GM23338 (cell line): ENCODE measurements around the gene SOWAHB. TPM values are rescaled to one million over a fixed set of nuclear protein-coding genes. Genes with fewer than 3 reads are reported as not detected.

Source experiments
- ATAC-seq: fragments of 200-7000 bp; cut with Tn5 transposase; 3 replicates; pipeline ENCODE4 v1.9.1; 2020
- DNase-seq: peaks from one replicate; pipeline ENCODE4 v3.0.0-alpha.2; 2015; ENCODE audit warnings: low spot score
- H2AFZ ChIP-seq: fragments of 200-600 bp; sonication (generic); 2 replicates; pipeline ENCODE4 v1.8.0; 2016; ENCODE audit warnings: antibody characterized with exemption, mild to moderate bottlenecking, moderate library complexity
- H3F3A ChIP-seq: fragments of 200-600 bp; sonication (generic); replicated peaks from 2 replicates; pipeline ENCODE4 v1.8.0; 2017; ENCODE audit warnings: antibody characterized with exemption, mixed run types, low read depth
- H3K27ac ChIP-seq: fragments of 200-600 bp; sonication (generic); 2 replicates; pipeline ENCODE4 v1.6.1; 2016; ENCODE audit warnings: low read depth
- H3K27me3 ChIP-seq: fragments of 200-600 bp; sonication (generic); 2 replicates; pipeline ENCODE4 v1.8.0; 2016; ENCODE audit warnings: mild to moderate bottlenecking, mixed run types, moderate library complexity; ENCODE audit not compliant: insufficient read depth
- H3K36me3 ChIP-seq: fragments of 200-600 bp; sonication (generic); 2 replicates; pipeline ENCODE4 v1.8.0; 2016; ENCODE audit warnings: mild to moderate bottlenecking; ENCODE audit not compliant: insufficient read depth
- H3K4me1 ChIP-seq: fragments of 200-600 bp; sonication (generic); 2 replicates; pipeline ENCODE4 v1.8.0; 2016; ENCODE audit warnings: mild to moderate bottlenecking, moderate library complexity; ENCODE audit not compliant: insufficient read depth
- H3K4me2 ChIP-seq: fragments of 200-600 bp; sonication (generic); 2 replicates; pipeline ENCODE4 v1.7.1; 2017; ENCODE audit warnings: mixed run types
- H3K4me3 ChIP-seq: fragments of 200-600 bp; sonication (generic); 2 replicates; pipeline ENCODE4 v1.6.1; 2016; ENCODE audit warnings: mixed run types
- H3K79me2 ChIP-seq: fragments of 200-600 bp; sonication (generic); replicated peaks from 2 replicates; pipeline ENCODE4 v1.8.0; 2017; ENCODE audit warnings: mild to moderate bottlenecking; ENCODE audit not compliant: insufficient read depth
- H3K9me2 ChIP-seq: fragments of 200-600 bp; sonication (generic); 2 replicates; pipeline ENCODE4 v1.8.0; 2017; ENCODE audit not compliant: insufficient read depth
- H4K20me1 ChIP-seq: fragments of 200-600 bp; sonication (generic); replicated peaks from 2 replicates; pipeline ENCODE4 v1.8.0; 2017; ENCODE audit warnings: mild to moderate bottlenecking; ENCODE audit not compliant: insufficient read depth
- H3K27ac Mint-ChIP-seq: 2 replicates; pipeline ENCODE4 v1.8.0; 2020; ENCODE audit warnings: inconsistent platforms, mild to moderate bottlenecking, moderate library complexity, mixed read lengths
- H3K27me3 Mint-ChIP-seq: 3 replicates; pipeline ENCODE4 v1.8.0; 2022; ENCODE audit warnings: low read depth, mild to moderate bottlenecking, moderate library complexity, mixed read lengths, inconsistent platforms; ENCODE audit not compliant: insufficient read depth, poor library complexity
- H3K36me3 Mint-ChIP-seq: 3 replicates; pipeline ENCODE4 v1.8.0; 2021; ENCODE audit warnings: low read depth, mild to moderate bottlenecking, inconsistent platforms, moderate library complexity, mixed read lengths
- H3K4me1 Mint-ChIP-seq: 3 replicates; pipeline ENCODE4 v1.8.0; 2020; ENCODE audit warnings: mild to moderate bottlenecking, inconsistent platforms, mixed read lengths
- H3K4me3 Mint-ChIP-seq: 3 replicates; pipeline ENCODE4 v1.8.0; 2021; ENCODE audit warnings: moderate library complexity, mild to moderate bottlenecking, inconsistent platforms, mixed read lengths
- H3K9me3 Mint-ChIP-seq: 3 replicates; pipeline ENCODE4 v1.8.0; 2020; ENCODE audit warnings: moderate library complexity, mild to moderate bottlenecking, inconsistent platforms, mixed read lengths
- CREB1 ChIP-seq: fragments of 250-450 bp; sonication (Bioruptor Pico); IDR thresholded peaks from 2 replicates; pipeline ENCODE4 v1.5.0; 2020; ENCODE audit warnings: low read depth, mild to moderate bottlenecking, moderate library complexity
- CTCF ChIP-seq, 2 experiments: fragments of 200-600 bp in 1 of 2; sonication (generic) in 1 of 2; conservative IDR thresholded peaks; 2 replicates each; pipeline versions ENCODE4 v1.5.1 to v1.6.1; 2016 to 2017; ENCODE audit warnings: antibody characterized with exemption in 2 of 2, low read depth in 2 of 2, mild to moderate bottlenecking in 2 of 2, moderate library complexity in 1 of 2
- ETS1 ChIP-seq: IDR thresholded peaks from 2 replicates; pipeline ENCODE4 v1.6.1; 2016; ENCODE audit warnings: antibody characterized with exemption
- EZH2 ChIP-seq: fragments of 200-600 bp; sonication (generic); IDR thresholded peaks from one replicate; pipeline ENCODE4 v1.8.0; 2017; ENCODE audit warnings: antibody characterized with exemption, mild to moderate bottlenecking, low read depth; ENCODE audit not compliant: unreplicated experiment
- EZH2phosphoT487 ChIP-seq: fragments of 200-600 bp; sonication (generic); IDR thresholded peaks from one replicate; pipeline ENCODE4 v1.8.1; 2018; ENCODE audit warnings: antibody characterized with exemption; ENCODE audit not compliant: unreplicated experiment
- JUNB ChIP-seq: IDR thresholded peaks from one replicate; pipeline ENCODE4 v1.6.1; 2016; ENCODE audit warnings: antibody characterized with exemption; ENCODE audit not compliant: unreplicated experiment
- NANOG ChIP-seq: IDR thresholded peaks from 2 replicates; pipeline ENCODE4 v1.6.1; 2016; ENCODE audit warnings: antibody characterized with exemption, borderline replicate concordance
- POLR2AphosphoS5 ChIP-seq: IDR thresholded peaks from 2 replicates; pipeline ENCODE4 v1.6.1; 2016; ENCODE audit warnings: antibody characterized with exemption, low read depth
- STAT1 ChIP-seq: IDR thresholded peaks from one replicate; pipeline ENCODE4 v1.6.1; 2016; ENCODE audit warnings: antibody characterized with exemption; ENCODE audit not compliant: unreplicated experiment
- ZNF114 ChIP-seq: fragments of 250-450 bp; sonication (Bioruptor Pico); IDR thresholded peaks from 2 replicates; pipeline ENCODE4 v1.5.0; 2020; ENCODE audit warnings: mild to moderate bottlenecking, moderate library complexity
- ZNF331 ChIP-seq: fragments of 250-450 bp; sonication (Bioruptor Pico); IDR thresholded peaks from 2 replicates; pipeline ENCODE4 v1.5.0; 2020; ENCODE audit warnings: low read depth, mild to moderate bottlenecking, moderate library complexity
- polyA plus RNA-seq: library from polyadenylated mRNA; unstranded; fragments of >200 nt; fragmentation: Nextera tagmentation; extraction: Ambion mirVana; gene quantifications from 2 replicates; pipeline ENCODE4 v1.2.1, GENCODE V29; 2016
- total RNA-seq: library from RNA; depleted of rRNA; stranded (reverse); fragments of >200 nt; shearing (Covaris generic); gene quantifications from 2 replicates; pipeline ENCODE4 v1.2.3, GENCODE V29; 2014
- TF ChIP-seq, protein P1 (sequence below): IDR thresholded peaks from one replicate; pipeline ENCODE4 v1.6.1; 2018; ENCODE audit warnings: antibody characterized with exemption; ENCODE audit not compliant: unreplicated experiment

SOWAHB gene
- total and polyA plus RNA-seq, 2 experiments from 2014 or later = 0.08 to 2.8 TPM

DNA sequence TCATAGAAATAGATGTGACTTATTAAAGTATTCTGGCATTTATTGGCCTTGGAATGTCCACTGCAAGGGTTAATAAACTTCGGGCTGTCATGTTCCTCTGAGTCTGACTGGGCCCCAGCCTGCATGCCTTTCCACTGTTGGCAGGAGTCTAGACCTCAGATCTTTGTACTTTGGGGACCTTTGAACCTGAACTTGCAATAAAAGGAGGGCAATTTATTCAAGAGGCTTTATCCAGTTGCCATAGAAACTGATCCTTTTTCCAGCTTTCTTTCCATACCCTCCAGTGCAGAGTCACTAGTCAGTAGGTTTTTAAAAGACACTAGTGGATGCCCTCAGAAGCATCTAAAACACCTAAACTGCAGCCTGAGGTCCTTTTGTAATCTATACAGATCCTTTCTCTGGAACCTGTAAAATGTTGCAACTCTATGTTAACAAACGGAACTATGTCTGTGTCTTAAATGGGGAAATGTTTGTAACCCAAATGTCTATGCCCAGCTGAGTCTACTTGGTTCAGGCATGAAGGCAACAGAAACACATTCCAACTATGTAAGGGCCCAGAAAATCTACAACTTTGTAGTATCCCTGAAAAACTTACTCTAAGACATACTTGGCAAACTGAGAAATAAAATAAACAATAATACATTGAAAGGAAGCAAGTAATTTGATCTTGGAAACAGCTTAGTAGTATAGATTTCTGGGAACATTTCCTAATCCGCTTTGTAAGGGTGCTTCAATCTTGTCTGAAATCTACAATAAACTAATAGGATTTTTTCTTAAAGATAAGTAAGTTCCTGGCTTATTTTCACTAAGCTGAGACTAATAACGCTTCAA lies 41.5 kb downstream of the SOWAHB start:
- TF ChIP-seq, protein P1, sequence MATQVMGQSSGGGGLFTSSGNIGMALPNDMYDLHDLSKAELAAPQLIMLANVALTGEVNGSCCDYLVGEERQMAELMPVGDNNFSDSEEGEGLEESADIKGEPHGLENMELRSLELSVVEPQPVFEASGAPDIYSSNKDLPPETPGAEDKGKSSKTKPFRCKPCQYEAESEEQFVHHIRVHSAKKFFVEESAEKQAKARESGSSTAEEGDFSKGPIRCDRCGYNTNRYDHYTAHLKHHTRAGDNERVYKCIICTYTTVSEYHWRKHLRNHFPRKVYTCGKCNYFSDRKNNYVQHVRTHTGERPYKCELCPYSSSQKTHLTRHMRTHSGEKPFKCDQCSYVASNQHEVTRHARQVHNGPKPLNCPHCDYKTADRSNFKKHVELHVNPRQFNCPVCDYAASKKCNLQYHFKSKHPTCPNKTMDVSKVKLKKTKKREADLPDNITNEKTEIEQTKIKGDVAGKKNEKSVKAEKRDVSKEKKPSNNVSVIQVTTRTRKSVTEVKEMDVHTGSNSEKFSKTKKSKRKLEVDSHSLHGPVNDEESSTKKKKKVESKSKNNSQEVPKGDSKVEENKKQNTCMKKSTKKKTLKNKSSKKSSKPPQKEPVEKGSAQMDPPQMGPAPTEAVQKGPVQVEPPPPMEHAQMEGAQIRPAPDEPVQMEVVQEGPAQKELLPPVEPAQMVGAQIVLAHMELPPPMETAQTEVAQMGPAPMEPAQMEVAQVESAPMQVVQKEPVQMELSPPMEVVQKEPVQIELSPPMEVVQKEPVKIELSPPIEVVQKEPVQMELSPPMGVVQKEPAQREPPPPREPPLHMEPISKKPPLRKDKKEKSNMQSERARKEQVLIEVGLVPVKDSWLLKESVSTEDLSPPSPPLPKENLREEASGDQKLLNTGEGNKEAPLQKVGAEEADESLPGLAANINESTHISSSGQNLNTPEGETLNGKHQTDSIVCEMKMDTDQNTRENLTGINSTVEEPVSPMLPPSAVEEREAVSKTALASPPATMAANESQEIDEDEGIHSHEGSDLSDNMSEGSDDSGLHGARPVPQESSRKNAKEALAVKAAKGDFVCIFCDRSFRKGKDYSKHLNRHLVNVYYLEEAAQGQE = no peak
- TF ChIP-seq STAT1 = no peak
- no peak overlapping the region for H3K4me2 ChIP-seq
- no peaks in the 10 kb centered on the region for H4K20me1 ChIP-seq
- H3K4me3 ChIP-seq = no peak overlapping the region
- no peaks in the 10 kb centered on the region for H3F3A ChIP-seq
- DNase-seq (no peak), ATAC-seq (no peak)
- no peak overlapping the region for H3K27ac ChIP-seq
- Mint-ChIP-seq H3K27ac (no peak overlapping the region), H3K36me3 (no peaks in the 10 kb centered on the region), H3K9me3 (no peaks in the 10 kb centered on the region), H3K4me3 (no peak overlapping the region), H3K27me3 (no peaks in the 10 kb centered on the region), H3K4me1 (no peaks in the 10 kb centered on the region)
- H3K4me1 ChIP-seq = no peaks in the 10 kb centered on the region
- H3K9me2 ChIP-seq = no peaks in the 10 kb centered on the region
- no peaks in the 10 kb centered on the region for H3K27me3 ChIP-seq
- H3K36me3 ChIP-seq = no peaks in the 10 kb centered on the region
- H2AFZ ChIP-seq = no peak overlapping the region
- no peaks in the 10 kb centered on the region for H3K79me2 ChIP-seq

- H3K4me3 Mint-ChIP-seq = no peak overlapping the region
- ATAC-seq (no peak), DNase-seq (no peak)
- H3K4me1 ChIP-seq = no peaks in the 10 kb centered on the region
- no peak overlapping the region for H3K27ac Mint-ChIP-seq
- H3K27me3 Mint-ChIP-seq = no peaks in the 10 kb centered on the region
- H3K9me2 ChIP-seq = no peaks in the 10 kb centered on the region
- no peak overlapping the region for H3K4me2 ChIP-seq
- no peaks in the 10 kb centered on the region for H3K36me3 Mint-ChIP-seq
- no peak overlapping the region for H3K4me3 ChIP-seq
- no peaks in the 10 kb centered on the region for H3K36me3 ChIP-seq
- no peak overlapping the region for H2AFZ ChIP-seq
- H3F3A ChIP-seq = no peaks in the 10 kb centered on the region
- H4K20me1 ChIP-seq = no peaks in the 10 kb centered on the region
- H3K27ac ChIP-seq = no peak overlapping the region
- no peaks in the 10 kb centered on the region for H3K9me3 Mint-ChIP-seq
- H3K79me2 ChIP-seq = no peaks in the 10 kb centered on the region
- H3K4me1 Mint-ChIP-seq = no peaks in the 10 kb centered on the region
- no peaks in the 10 kb centered on the region for H3K27me3 ChIP-seq
- TF ChIP-seq CTCF (conservative IDR thresholded peaks at IDR 0.05; ENCODE audit: low read depth in 2 of 2) = no peak
- TF ChIP-seq POLR2AphosphoS5 = no peak
- TF ChIP-seq, protein P1 = no peak
- no peak for TF ChIP-seq ZNF331 (CRISPR knock-in tag)
- no peak for TF ChIP-seq EZH2
- TF ChIP-seq NANOG = no peak
- no peak for TF ChIP-seq CREB1 (CRISPR knock-in tag)
- TF ChIP-seq EZH2phosphoT487 = no peak
- no peak for TF ChIP-seq ZNF114
- TF ChIP-seq ETS1 = no peak
- no peak for TF ChIP-seq JUNB
These were observed 43.1 kb downstream of the SOWAHB start for GRCh38 chr4:76854858-76855257.
